HG02840 (cell line): ENCODE measurements around the gene ZNF526.
A peak's percentile ranks its signal among the peaks of the same experiment; 100 is the strongest.

Experiments
- ATAC-seq: cut with Tn5 transposase; IDR thresholded peaks from one replicate; pipeline ENCODE4 v1.9.1; 2021; ENCODE audit warnings: mild to moderate bottlenecking, moderate library complexity, moderate number of reproducible peaks; ENCODE audit not compliant: unreplicated experiment, low FRiP score

The ZNF526 gene

DNA sequence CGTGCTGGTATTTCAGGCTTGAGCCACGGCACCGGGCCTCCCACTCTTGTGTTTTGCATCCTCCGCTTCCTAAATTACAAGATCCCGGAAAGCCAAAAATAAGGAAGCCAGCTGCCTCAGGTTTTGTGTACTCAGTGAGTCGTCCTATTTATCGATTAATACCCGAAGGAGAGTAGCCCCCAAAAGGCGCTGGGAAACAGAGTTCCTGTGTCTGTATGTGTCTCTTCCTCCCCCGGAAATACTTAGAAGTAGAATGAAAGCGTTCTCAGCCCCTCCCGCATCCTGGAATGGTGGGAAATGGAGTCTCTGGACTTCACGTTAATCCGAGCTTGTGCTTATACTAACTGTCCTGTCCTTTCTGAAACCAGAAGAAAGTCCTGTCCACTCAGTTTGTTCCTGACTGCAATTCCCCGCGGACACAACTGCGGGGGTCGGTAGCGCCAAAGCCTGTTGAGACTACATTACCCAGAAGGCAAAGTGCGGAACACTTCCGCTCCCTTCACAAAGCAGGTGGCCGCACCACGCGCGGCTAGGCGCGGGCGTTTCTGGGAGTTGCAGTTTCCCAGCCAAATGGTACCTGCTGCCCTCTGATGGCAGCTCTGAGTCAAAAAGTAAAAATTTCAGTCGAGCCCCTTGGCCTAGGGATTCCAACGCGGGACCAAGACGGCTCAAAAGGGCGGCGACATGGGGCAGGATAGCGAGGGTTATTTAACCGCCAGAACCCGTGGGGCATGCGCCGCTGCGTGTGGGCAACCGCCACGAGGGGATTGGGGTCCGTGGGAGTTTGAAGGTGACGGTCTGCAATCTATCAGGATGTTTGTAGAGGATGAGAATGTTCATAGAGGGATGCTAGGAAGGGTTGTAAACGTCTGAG, 24.5 kb downstream of the ZNF526 start:
- ATAC-seq: peak; percentile 37

DNA sequence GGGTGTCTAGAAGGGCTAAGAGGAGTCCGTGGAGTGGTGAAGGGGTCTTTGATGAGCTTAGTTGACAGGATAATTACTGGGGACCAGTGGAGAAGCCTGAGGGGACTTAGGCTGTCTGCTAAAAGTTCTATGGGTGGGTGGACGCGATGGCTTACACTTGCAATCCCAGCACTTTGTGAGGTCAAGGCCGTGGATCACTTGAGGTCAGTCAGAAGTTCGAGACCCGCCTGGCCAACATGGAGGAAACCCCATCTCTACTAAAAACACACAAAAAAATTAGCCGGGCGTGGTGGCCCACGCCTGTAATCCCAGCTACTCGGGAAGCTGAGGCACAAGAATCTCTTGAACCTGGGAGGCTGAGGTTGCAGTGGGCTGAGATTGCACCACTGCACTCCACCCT, 25.1 kb downstream of the ZNF526 start:
- no peak for ATAC-seq

- ATAC-seq: no peak
These were observed 26.2 kb downstream of the ZNF526 start for GRCh38 chr19:42246143-42246921.

DNA sequence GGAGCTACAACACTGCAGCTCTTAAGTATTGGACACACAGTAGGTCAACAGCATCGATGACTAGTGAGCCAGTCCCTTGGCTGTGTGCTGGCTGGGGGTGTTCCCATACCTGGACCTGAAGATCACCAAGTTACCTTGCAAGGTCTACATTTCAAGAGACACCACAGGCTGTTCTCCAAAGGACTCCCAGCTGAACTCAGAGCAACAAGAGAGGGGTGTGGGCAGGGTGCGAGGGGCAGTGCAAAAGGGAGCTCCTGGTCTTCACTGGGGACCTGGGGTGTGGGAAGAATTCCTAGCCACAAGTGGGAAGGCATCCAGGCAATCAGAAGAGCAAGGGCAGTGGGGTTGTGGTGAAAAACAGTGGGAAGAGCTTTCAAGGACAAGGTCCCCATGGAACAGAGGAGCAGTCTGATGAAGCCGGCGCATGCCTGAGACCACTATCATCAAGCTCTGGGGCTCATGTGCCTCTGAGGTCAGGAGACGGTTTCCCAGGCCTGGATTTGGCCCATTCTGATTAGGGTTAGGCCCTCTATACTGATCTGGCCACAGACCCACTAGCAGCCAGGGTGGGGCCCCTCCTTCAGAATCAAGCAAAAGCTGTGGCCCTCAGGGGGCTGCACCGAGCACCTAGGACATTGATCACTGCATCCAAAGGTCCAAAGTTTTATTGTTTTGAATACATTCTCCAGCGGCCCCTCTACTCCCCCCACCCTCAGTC, 27.0 kb downstream of the ZNF526 start:
- ATAC-seq: no peak

DNA sequence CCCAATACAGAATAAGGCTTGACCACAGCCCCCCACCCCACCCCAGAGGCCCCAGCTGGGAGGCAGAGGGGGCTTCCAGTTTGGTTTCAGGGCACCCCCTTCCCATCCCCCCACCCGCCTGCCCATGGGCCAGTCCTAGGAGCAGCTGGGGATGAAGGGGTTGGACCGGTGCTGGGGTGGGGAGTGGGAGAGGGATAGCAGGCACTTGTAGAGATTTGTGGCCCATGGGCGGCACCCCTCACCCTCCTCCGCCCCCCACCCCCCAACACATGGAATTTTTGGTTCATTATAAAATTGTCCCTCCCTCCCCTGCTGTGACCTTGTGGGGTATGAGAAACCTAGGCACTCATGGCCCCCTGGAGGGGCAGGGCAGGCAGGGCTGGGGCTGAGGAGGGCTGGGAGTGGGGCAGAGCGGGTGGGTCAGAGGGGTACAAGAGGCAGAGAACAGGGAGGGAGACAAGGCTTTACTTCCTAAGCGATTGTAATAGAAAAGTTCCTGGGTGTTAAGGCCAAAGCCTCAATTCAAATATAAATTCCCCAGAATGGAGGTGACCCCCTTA, 27.6 kb downstream of the ZNF526 start:
- no peak for ATAC-seq

DNA sequence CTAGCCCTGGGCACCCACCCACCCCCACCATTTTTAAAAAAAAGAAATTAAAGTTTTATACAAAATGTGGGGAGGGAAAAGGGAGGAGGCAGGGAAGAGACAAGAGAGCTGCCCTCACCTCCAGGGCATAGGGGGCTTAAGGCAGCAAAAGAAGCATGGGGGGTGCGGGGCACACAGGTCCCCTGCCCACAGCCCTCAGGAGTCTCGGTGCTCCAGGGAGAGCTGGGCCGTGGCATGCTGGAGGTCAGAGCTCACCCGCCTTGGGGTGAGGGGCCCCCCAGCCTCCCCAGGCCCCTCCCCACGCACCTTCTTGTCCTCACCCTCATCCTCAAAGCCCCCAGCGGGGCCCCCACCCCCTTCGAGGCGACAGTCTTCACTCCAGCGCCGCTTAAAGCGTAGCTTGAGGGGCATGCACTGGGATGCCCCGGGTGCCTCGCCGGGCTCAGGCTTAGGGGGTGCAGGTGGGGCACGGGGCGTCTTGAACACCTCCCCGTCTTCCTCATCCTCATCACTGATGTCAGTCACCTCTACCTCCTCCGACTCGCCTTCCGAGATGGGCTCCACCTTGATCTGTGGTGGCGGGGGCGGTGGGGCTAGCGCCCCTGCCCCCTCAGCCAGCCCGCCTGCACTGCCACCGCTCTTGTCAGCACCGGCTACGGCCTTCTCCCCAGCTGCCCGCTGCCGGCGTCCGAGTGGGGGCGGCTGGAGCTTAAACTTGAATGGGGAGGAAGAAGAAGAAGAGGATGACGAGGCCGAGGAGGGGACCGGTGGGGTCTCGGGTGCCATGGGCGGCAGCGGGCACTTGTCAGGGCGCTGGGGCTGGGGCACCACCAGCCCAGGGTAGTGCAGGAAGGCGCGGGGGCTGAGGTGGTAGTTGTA, 28.4 kb downstream of the ZNF526 start:
- ATAC-seq: no peak

DNA sequence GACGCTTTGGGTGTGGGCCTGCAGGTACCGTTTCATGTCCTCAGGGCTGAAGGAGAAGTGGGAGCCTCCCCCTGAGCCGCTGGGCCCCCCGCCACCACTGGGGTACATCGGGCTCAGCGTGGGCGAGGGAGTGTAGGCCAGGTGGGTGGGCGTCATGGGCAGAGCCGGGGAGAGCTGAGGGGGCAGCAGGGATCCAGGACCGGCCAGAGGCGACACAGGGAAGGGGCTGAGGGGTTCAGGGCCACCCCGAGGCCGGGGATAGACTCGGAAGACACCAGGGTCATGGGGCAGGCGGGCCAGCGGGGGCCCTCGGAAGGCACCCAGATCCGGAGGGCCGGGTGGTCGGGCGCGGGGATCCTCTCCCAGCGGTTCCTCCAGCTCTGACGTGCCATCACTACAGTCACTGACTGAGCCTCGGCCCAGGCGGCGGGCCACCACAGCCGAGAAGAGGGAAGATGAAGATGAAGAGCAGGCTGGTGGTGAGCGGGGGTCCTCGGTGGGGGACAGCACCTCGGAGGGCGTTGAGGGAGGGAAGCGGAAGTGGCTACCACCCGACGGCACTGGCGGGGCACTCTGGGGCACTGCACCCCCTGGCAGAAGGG, 29.1 kb downstream of the ZNF526 start:
- no peak for ATAC-seq

DNA sequence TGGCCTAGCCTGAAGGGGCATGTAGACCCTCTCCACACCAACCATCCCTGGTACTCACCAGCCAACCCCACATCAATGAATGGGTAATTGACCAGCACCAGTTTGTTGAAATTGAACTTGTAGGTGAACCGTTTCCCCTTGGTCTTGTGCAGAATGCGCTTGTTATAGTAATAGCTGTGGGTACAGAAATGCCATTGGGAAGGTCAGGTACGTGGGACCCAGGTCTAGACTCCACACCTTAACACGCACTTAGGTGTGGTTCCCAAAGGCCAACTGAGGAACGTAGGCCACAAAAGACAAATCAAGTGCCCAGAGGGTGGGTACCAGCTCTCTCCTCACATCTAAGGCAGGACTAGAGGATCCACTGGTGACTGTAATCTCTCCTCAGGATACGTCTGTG, 29.7 kb downstream of the ZNF526 start:
- no peak for ATAC-seq

GRCh38 chr19:42250183-42250665, 30.1 kb downstream of the ZNF526 start:
- ATAC-seq: no peak

DNA sequence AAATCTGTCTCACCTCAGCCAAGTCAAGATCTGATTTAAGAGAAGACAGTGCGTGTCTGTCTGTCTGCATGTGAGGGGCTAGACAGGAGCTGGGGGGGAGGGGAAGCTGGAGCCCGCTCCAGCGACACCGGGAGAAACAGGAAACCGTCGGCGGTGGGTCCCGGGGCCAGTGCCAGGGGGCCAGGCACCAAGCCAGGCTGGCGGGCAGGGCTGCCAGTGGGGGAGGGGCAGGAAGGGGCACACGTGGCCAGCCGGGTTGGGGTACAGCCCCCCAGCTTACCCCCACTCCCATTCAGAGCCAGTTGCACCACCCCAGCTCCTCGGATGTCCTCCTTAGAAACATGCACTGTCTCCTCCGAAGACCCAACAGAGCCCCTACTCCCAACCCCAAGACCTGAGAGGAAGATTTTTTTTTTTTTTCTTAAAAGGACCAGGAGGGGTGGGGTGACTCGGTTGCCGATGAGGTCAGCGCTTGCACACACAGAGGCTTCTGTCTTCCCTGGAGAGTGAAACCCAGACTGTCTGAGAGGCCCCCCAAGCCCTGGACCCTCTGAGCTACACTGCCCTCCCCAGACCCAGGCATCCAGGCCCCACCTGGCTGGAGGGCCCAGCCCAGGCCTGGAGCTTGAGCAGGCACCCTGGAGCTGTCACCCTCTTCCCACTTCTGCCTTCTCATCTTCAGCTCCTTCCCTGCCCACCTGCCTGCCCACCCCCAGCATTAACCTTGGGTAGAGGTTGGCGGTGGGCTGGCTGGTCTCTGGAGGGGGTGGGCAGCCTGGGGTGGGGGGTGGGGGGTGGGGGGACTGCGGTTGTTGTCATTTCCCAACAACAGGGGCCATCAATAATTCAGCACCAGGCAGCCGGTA, 30.8 kb downstream of the ZNF526 start:
- no peak for ATAC-seq

GRCh38 chr19:42251572-42252358, 31.7 kb downstream of the ZNF526 start:
- ATAC-seq: no peak

DNA sequence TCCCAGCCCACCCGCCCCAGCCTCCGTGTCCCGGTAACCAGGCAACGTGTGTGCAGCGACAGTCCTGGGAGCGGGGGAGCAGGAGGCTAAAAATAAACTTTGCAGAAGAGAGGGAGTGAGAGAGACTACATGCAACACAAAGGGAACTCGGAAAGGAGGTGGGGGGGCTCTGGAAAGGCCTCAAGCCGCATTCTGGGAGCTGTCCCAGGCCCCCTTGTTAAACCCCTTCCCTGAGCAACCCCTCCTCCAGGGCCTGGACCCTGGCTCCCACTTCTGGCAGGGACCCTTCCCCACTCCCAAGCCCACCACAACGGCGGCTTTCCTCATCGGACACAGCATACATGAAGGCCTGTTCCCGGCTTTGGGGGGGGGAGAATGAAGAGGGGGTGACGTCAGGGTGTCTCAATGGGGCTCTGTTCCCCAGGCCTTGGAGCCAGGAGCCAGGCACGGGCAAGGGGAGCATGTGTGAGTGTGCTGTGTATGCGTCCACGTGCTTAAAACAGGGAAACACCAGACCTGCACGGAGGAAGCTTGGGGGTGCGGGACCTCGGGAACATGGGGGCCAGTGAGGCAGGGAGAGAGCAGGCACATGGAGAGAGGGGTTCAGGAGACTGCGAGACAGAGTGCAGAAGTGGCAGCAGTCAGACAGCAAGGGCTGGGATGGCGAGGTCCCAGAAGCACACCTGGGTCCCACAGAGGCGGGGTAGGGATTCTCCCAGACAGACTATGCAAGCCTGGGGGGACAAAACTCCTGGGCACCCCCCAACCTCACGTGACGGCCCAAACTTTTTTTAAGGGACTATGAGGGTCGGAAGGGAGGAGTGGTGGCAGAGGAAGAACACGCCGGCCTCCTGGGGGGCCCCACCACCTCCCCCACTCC, 32.5 kb downstream of the ZNF526 start:
- ATAC-seq: no peak

- peak; percentile 13 for ATAC-seq
These were observed 33.4 kb downstream of the ZNF526 start for GRCh38 chr19:42253245-42254088.

GRCh38 chr19:42254089-42254849, 34.2 kb downstream of the ZNF526 start:
- peak; percentile 32 for ATAC-seq
